A549 (cell line): ENCODE results near the gene PHAF1. TPM values are rescaled to one million over a fixed set of nuclear protein-coding genes. Genes with fewer than 3 reads are reported as not detected.
A peak's percentile ranks its signal among the peaks of the same experiment; 100 is the strongest.

Source experiments
- ATAC-seq, 2 experiments: fragments of 200-7000 bp in 1 of 2; fragments of >200 bp in 1 of 2; cut with Nextera tagmentation in 1 of 2; cut with Tn5 transposase in 1 of 2; 3 replicates each; pipeline versions ENCODE4 v1.8.0 to v1.9.1; 2018 to 2020; ENCODE audit warnings: mild to moderate bottlenecking in 1 of 2, moderate library complexity in 1 of 2
- CTCF ChIA-PET: fragments of 300-600 bp; sonication (Branson Sonifier 250); formaldehyde crosslinking; extraction: SDS; loops from one replicate; lab custom pipeline; 2021; ENCODE audit warnings: antibody characterized with exemption, inconsistent platforms; lab: Yijun Ruan, JAX
- POLR2A ChIA-PET: fragments of 350-600 bp; formaldehyde crosslinking; extraction: SDS; loops from one replicate; lab custom pipeline; 2021; ENCODE audit warnings: antibody characterized with exemption, inconsistent platforms; lab: Yijun Ruan, JAX
- DNase-seq, 2 experiments: peaks; one replicate each; pipeline versions ENCODE4 v3.0.0 to v3.0.0-alpha.2; 2011 to 2016; ENCODE audit warnings: low read depth in 1 of 2, low spot score in 1 of 2
- FAIRE-seq: peaks from 2 replicates; lab custom pipeline; 2011; peaks lifted over from hg19 to GRCh38; lab: Jason Lieb, UNC
- H3K27ac ChIP-seq, 2 experiments: fragments of >200 bp; sonication (Bioruptor Twin); formaldehyde crosslinking; 3 replicates each; pipeline ENCODE4 v1.5.1; 2016 to 2017
- H3K4me1 ChIP-seq: fragments of >200 bp; sonication (Bioruptor Twin); formaldehyde crosslinking; 3 replicates; pipeline ENCODE4 v1.6.1; 2016
- H3K4me2 ChIP-seq: fragments of >200 bp; sonication (Bioruptor Twin); formaldehyde crosslinking; 3 replicates; pipeline ENCODE4 v1.6.1; 2016
- H3K4me3 ChIP-seq: fragments of >200 bp; sonication (Bioruptor Twin); formaldehyde crosslinking; 3 replicates; pipeline ENCODE4 v1.5.1; 2016
- H3K9me3 ChIP-seq: fragments of >200 bp; sonication (Bioruptor Twin); formaldehyde crosslinking; 3 replicates; pipeline ENCODE4 v1.6.1; 2016
- E2F6 ChIP-seq: IDR thresholded peaks from 2 replicates; pipeline ENCODE4 v1.6.1; 2012; ENCODE audit warnings: low read depth, borderline replicate concordance
- HMGXB4 ChIP-seq: fragments of 250-450 bp; sonication (Bioruptor Pico); IDR thresholded peaks from 2 replicates; pipeline ENCODE4 v1.5.0; 2021; ENCODE audit warnings: mild to moderate bottlenecking, moderate library complexity, borderline replicate concordance
- HOXB5 ChIP-seq: fragments of 250-450 bp; sonication (Bioruptor Pico); IDR thresholded peaks from 2 replicates; pipeline ENCODE4 v1.5.0; 2020; ENCODE audit warnings: mild to moderate bottlenecking, moderate library complexity
- JUN ChIP-seq, 2 experiments: fragments of >200 bp; sonication (Bioruptor Twin); formaldehyde crosslinking; IDR thresholded peaks; 2 replicates in 1 of 2; 3 replicates in 1 of 2; pipeline ENCODE4 v1.6.1; 2016 to 2017
- MYC ChIP-seq: IDR thresholded peaks from 2 replicates; pipeline ENCODE4 v1.6.1; 2012; ENCODE audit warnings: mild to moderate bottlenecking, inconsistent platforms, low read length, improper control_type of control experiment, borderline replicate concordance
- NR3C1 ChIP-seq: fragments of >200 bp; sonication (Bioruptor Twin); formaldehyde crosslinking; IDR thresholded peaks from 3 replicates; pipeline ENCODE4 v1.6.1; 2017
- RAD21 ChIP-seq, 2 experiments: fragments of >200 bp in 1 of 2; sonication (Bioruptor Twin) in 1 of 2; formaldehyde crosslinking in 1 of 2; IDR thresholded peaks in 1 of 2; conservative IDR thresholded peaks in 1 of 2; 2 replicates in 1 of 2; 3 replicates in 1 of 2; pipeline ENCODE4 v1.6.1; 2012 to 2018; ENCODE audit warnings: inconsistent platforms in 1 of 2
- RFX5 ChIP-seq: fragments of 450-650 bp; IDR thresholded peaks from 2 replicates; pipeline ENCODE4 v1.7.1; 2014; ENCODE audit warnings: antibody characterized with exemption, mild to moderate bottlenecking, moderate library complexity
- RNF2 ChIP-seq: fragments of 200-600 bp; sonication (generic); IDR thresholded peaks from 2 replicates; pipeline ENCODE4 v1.6.1; 2016; ENCODE audit warnings: low read depth, mild to moderate bottlenecking, antibody characterized with exemption, moderate library complexity, borderline replicate concordance
- SMC3 ChIP-seq: fragments of >200 bp; sonication (Bioruptor Twin); formaldehyde crosslinking; IDR thresholded peaks from 3 replicates; pipeline ENCODE4 v1.6.1; 2018; ENCODE audit warnings: inconsistent platforms
- TP53 ChIP-seq: fragments of 250-450 bp; sonication (Bioruptor Pico); IDR thresholded peaks from 2 replicates; pipeline ENCODE4 v1.5.0; 2021; ENCODE audit warnings: mild to moderate bottlenecking, moderate library complexity
- WGBS: methylation state at CpG from one replicate; pipeline ENCODE4 v1.1.6; 2017; ENCODE audit errors: missing lambda C conversion rate; 5-methylcytosine and 5-hydroxymethylcytosine counted together
- polyA plus RNA-seq, 4 experiments: library from polyadenylated mRNA; depleted of rRNA in 3 of 4; stranded (reverse); fragments of >200 nt; fragmentation: RNase III in 1 of 4; extraction: RNeasy Plus Mini Kit Qiagen cat#74134 plus additional on column Dnase treatment in 1 of 4; gene quantifications; 2 replicates in 3 of 4; 3 replicates in 1 of 4; pipeline ENCODE4 v1.2.3, GENCODE V29; 2011 to 2017
- TF ChIP-seq, protein P1 (sequence below): IDR thresholded peaks from 2 replicates; pipeline ENCODE4 v1.6.1; 2012
- TF ChIP-seq, protein P2 (sequence below): fragments of >200 bp; sonication (Bioruptor Twin); formaldehyde crosslinking; IDR thresholded peaks from 3 replicates; pipeline ENCODE4 v1.5.1; 2016

Gene PHAF1
- polyA plus RNA-seq, 2 of the 4 experiments (the other 2 are of a cell fraction): 21.6 to 37.6 TPM

- Histone ChIP-seq H3K27ac (peak overlapping the region in 1 of 2 experiments; percentile 44; a peak in 2 of 6 replicates), H3K4me1 (peaks cover 21% of the 10 kb centered on the region), H3K4me2 (peak overlapping the region; percentile 83)
- CTCF ChIA-PET: interaction anchor here (0.6 to 16.0 kb wide), 68 partner anchors 14 to 275 kb away, joined by 3 to 314 read pairs (median 6); partner anchors contain the start of genes CBFB, CDH16, CES3 and CES4A
- 88% methylated on average over 47 of the region's 61 CpGs for WGBS
- ATAC-seq: no peak
- no peak for TF ChIP-seq TP53
- no peak for TF ChIP-seq JUN (IDR thresholded peaks at IDR 0.05)
- TF ChIP-seq, protein P1, sequence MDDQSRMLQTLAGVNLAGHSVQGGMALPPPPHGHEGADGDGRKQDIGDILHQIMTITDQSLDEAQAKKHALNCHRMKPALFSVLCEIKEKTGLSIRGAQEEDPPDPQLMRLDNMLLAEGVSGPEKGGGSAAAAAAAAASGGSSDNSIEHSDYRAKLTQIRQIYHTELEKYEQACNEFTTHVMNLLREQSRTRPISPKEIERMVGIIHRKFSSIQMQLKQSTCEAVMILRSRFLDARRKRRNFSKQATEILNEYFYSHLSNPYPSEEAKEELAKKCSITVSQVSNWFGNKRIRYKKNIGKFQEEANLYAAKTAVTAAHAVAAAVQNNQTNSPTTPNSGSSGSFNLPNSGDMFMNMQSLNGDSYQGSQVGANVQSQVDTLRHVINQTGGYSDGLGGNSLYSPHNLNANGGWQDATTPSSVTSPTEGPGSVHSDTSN: no peak
- no peak for TF ChIP-seq HMGXB4 (CRISPR knock-in tag)
- no peak for TF ChIP-seq HOXB5 (CRISPR knock-in tag)
- TF ChIP-seq E2F6: no peak
- no peak for TF ChIP-seq NR3C1
- no peak for TF ChIP-seq MYC
- no peak for TF ChIP-seq RNF2
- TF ChIP-seq, all 56 proteins: peak for 0
- FAIRE-seq (no peak), DNase-seq (no peak)
- POLR2A ChIA-PET: interaction anchor here (1.1 to 1.6 kb wide), 2 partner anchors 16 to 137 kb away, joined by 3 to 6 read pairs; partner anchors contain the start of gene NOL3
- H3K4me3 ChIP-seq: no peak overlapping the region; the same call in 2 of the 3 replicates
- no peaks in the 10 kb centered on the region for H3K9me3 ChIP-seq
Observed at GRCh38 chr16:67154578-67155294, 45.0 kb downstream of the PHAF1 start.

DNA sequence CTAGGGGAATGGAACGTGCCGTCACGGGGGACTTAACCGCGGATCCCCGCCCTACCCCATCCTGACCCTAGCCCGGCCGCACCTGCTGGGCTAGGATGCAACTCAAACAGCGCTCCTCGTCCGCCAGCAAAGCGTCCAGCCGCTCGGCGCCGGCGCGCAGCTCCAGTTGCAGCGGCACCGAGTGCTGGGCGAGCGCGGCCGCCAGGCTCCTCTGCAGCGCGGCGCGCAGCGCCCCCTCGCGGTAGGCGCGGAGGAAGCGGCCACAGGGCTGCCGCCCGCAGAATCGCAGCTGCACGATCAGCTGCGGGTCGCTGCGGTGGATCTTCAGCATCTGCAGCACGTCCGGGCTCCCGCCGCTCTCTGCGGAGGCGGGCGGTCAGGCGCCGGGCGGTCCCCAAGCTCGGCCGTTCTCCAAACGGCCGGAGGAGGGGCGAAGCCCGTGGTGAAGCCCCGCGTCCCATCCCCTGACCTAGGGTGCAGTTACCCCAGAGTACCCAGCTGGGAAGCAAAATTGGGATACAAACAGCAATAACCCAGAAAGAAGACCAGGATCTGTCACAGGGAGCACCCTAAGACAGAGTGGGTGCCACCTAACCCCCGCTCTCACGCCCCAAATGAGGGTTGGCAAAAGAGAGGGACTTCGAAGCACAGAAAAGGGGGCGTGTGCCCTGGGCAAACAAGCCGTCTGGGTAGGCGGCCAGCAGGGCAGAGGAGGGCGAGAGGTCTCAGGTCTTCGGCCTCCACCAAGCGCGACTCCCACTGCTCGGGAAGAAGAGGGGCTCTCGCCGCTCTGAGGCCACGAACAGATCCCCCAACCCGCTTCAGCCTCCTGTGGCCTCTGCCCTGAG lies 45.8 kb downstream of the PHAF1 start:
- Histone ChIP-seq H3K4me2 (peak overlapping the region; percentile 83), H3K27ac (peak overlapping the region in 1 of 2 experiments; percentile 44; a peak in 2 of 6 replicates), H3K4me1 (peaks cover 21% of the 10 kb centered on the region), H3K4me3 (no peak overlapping the region; the same call in 2 of the 3 replicates)
- 42% methylated on average over 18 of the region's 74 CpGs for WGBS
- DNase-seq (peak; percentile 72 to 79), ATAC-seq (peak; percentile 42 to 72; a peak in 5 of 6 replicates), FAIRE-seq (no peak)
- ChIA-PET CTCF (interaction anchor here (0.6 to 16.0 kb wide), 71 partner anchors 13 to 388 kb away, joined by 3 to 314 read pairs (median 6); partner anchors contain the start of genes CBFB, CDH16, CES3 and CES4A), POLR2A (interaction anchor here (1.1 to 1.6 kb wide), 2 partner anchors 15 to 138 kb away, joined by 3 to 6 read pairs; partner anchors contain the start of gene NOL3)
- peak; percentile 76 to 89 for TF ChIP-seq RAD21 (conservative IDR thresholded peaks at IDR 0.05 in 1 of 2, IDR thresholded peaks at IDR 0.05 in 1 of 2)
- no peak for TF ChIP-seq RFX5
- TF ChIP-seq TP53: peak; percentile 37; the same call in 1 of the 2 replicates
- TF ChIP-seq, protein P2, sequence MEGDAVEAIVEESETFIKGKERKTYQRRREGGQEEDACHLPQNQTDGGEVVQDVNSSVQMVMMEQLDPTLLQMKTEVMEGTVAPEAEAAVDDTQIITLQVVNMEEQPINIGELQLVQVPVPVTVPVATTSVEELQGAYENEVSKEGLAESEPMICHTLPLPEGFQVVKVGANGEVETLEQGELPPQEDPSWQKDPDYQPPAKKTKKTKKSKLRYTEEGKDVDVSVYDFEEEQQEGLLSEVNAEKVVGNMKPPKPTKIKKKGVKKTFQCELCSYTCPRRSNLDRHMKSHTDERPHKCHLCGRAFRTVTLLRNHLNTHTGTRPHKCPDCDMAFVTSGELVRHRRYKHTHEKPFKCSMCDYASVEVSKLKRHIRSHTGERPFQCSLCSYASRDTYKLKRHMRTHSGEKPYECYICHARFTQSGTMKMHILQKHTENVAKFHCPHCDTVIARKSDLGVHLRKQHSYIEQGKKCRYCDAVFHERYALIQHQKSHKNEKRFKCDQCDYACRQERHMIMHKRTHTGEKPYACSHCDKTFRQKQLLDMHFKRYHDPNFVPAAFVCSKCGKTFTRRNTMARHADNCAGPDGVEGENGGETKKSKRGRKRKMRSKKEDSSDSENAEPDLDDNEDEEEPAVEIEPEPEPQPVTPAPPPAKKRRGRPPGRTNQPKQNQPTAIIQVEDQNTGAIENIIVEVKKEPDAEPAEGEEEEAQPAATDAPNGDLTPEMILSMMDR: peak; percentile 94
- TF ChIP-seq E2F6: peak; percentile 18; the same call in 1 of the 2 replicates
- TF ChIP-seq SMC3: peak; percentile 91
- TF ChIP-seq, all 56 proteins: peak for 5
- H3K9me3 ChIP-seq: no peaks in the 10 kb centered on the region
